ENCODE results near the gene SAMD14. TPM values are rescaled to one million over a fixed set of nuclear protein-coding genes. Genes with fewer than 3 reads are reported as not detected.
A peak's percentile ranks its signal among the peaks of the same experiment; 100 is the strongest.

The SAMD14 gene
- total and polyA plus RNA-seq, 2 experiments from 2014 or later, result 0.70 to 4.7 TPM

DNA sequence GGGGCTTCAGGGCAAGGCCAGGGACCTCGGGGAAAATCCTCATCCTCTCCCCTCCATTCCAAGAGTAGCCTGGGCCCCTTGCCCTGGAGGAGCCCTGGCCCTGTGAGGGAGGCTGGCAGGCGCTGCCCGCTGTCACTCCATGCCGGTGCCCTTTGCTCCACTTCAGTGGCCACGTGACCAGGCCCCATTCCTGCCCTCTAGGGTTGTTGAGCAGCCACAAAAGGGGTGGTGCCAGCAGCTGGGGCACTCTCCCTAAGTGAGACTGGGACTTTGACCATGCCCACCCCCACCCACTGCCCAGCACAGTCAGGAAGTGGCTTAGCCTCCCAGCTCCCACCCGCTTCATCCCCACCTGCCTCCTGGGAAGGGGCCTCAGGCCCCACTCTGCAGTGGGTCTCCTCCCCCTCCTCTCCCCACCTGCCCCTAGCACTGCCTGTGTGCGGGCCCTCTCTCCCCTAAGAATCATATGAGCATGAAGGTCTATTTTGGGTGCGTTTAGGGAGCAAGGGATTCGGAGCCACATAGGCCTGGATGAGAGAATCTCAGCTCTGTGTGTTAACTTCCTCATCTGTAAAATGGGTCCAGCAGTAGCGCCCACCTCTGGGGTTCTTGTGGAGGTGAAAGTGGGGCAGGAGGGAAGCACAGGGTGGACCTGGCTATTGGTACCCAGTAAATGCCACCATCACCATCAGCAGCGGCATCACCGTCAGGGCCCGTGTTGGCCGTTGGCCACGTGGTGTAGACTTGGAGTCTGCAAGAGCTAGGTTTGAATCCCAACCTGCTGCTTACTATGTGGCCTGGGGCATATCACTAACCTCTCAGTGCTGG is 27.6 kb downstream of the SAMD14 start:
- H3K9me2 ChIP-seq (ENCODE audit: insufficient read depth), result no peaks in the 10 kb centered on the region
- peaks cover 17% of the 10 kb centered on the region for H3K4me1 Mint-ChIP-seq
- no peaks in the 10 kb centered on the region for H3K27me3 ChIP-seq (ENCODE audit: insufficient read depth)
- H2AFZ ChIP-seq, result no peak overlapping the region
- DNase-seq (ENCODE audit: low spot score) (no peak), ATAC-seq (peak; percentile 6; the same call in 1 of the 3 replicates)
- peaks cover 2% of the 10 kb centered on the region; the same call in 1 of the 3 replicates for H3K36me3 Mint-ChIP-seq (ENCODE audit: low read depth)
- no peaks in the 10 kb centered on the region for H3K36me3 ChIP-seq (ENCODE audit: insufficient read depth)
- H3K27ac Mint-ChIP-seq, result no peak overlapping the region
- peaks cover 14% of the 10 kb centered on the region for H3K27me3 Mint-ChIP-seq (ENCODE audit: insufficient read depth, low read depth, poor library complexity)
- TF ChIP-seq EZH2 (IDR thresholded peaks at IDR 0.05; ENCODE audit: low read depth, unreplicated experiment) (no peak), CTCF (conservative IDR thresholded peaks at IDR 0.05; ENCODE audit: low read depth in 2 of 2) (no peak), REST (IDR thresholded peaks at IDR 0.05; ENCODE audit: unreplicated experiment) (no peak), NANOG (IDR thresholded peaks at IDR 0.05; ENCODE audit: borderline replicate concordance) (no peak), JUNB (IDR thresholded peaks at IDR 0.05; ENCODE audit: unreplicated experiment) (no peak), ZNF462 (CRISPR knock-in tag; IDR thresholded peaks at IDR 0.05) (no peak), ZNF114 (CRISPR knock-in tag; IDR thresholded peaks at IDR 0.05) (no peak), ETS1 (IDR thresholded peaks at IDR 0.05) (no peak), CREB1 (CRISPR knock-in tag; IDR thresholded peaks at IDR 0.05; ENCODE audit: low read depth) (no peak), POLR2AphosphoS5 (IDR thresholded peaks at IDR 0.05; ENCODE audit: low read depth) (no peak), EZH2phosphoT487 (IDR thresholded peaks at IDR 0.05; ENCODE audit: unreplicated experiment) (no peak), STAT1 (IDR thresholded peaks at IDR 0.05; ENCODE audit: unreplicated experiment) (no peak), ZNF331 (CRISPR knock-in tag; IDR thresholded peaks at IDR 0.05; ENCODE audit: low read depth) (no peak)
- H3K4me3 ChIP-seq, result no peak overlapping the region
- H3K4me2 ChIP-seq, result peak overlapping the region; percentile 62; the same call in 1 of the 2 replicates
- H3K9me3 Mint-ChIP-seq, result no peaks in the 10 kb centered on the region
- H3K27ac ChIP-seq (ENCODE audit: low read depth), result no peak overlapping the region
- H3K4me1 ChIP-seq (ENCODE audit: insufficient read depth), result peaks cover 13% of the 10 kb centered on the region; the same call in 1 of the 2 replicates
- H3K79me2 ChIP-seq (replicated peaks; ENCODE audit: insufficient read depth), result no peaks in the 10 kb centered on the region
- H4K20me1 ChIP-seq (replicated peaks; ENCODE audit: insufficient read depth), result no peaks in the 10 kb centered on the region
- no peak overlapping the region for H3K4me3 Mint-ChIP-seq
- H3F3A ChIP-seq (replicated peaks; ENCODE audit: low read depth), result no peaks in the 10 kb centered on the region

All from GM23338 (cell line).